Suprapubic skin (tissue), 4 donors: ENCODE data around the gene REELD1. TPM values are rescaled to one million over a fixed set of nuclear protein-coding genes. Genes with fewer than 3 reads are reported as not detected.

ENCODE experiments used
- DNase-seq, 2 donors: peaks; one replicate each; pipeline ENCODE4 v3.0.0-alpha.2; 2019; ENCODE audit warnings: low spot score in 2 of 2
- H3K27ac ChIP-seq: fragments of 200-600 bp; sonication (generic); one replicate; pipeline ENCODE4 v1.5.1; 2019
- H3K27me3 ChIP-seq: fragments of 200-600 bp; sonication (generic); one replicate; pipeline ENCODE4 v1.5.1; 2019
- H3K36me3 ChIP-seq: fragments of 200-600 bp; sonication (generic); one replicate; pipeline ENCODE4 v1.5.1; 2019
- H3K4me1 ChIP-seq: fragments of 200-600 bp; sonication (generic); one replicate; pipeline ENCODE4 v1.5.1; 2019
- H3K4me3 ChIP-seq: fragments of 200-600 bp; sonication (generic); one replicate; pipeline ENCODE4 v1.5.1; 2019; ENCODE audit warnings: mild to moderate bottlenecking
- H3K9me3 ChIP-seq: fragments of 200-600 bp; sonication (generic); one replicate; pipeline ENCODE4 v1.5.1; 2019
- CTCF ChIP-seq, 2 donors: fragments of 200-600 bp in 1 of 2; fragments of 450-650 bp in 1 of 2; sonication (generic) in 1 of 2; IDR thresholded peaks; one replicate each; pipeline ENCODE4 v1.5.1; 2016 to 2019; ENCODE audit warnings: antibody characterized with exemption in 2 of 2, mild to moderate bottlenecking in 1 of 2, moderate library complexity in 1 of 2
- EP300 ChIP-seq: sonication (generic); formaldehyde crosslinking; IDR thresholded peaks from one replicate; pipeline ENCODE4 v1.6.1; 2017; ENCODE audit warnings: antibody characterized with exemption
- POLR2A ChIP-seq, 2 donors: fragments of 450-650 bp; IDR thresholded peaks; one replicate each; pipeline ENCODE4 v1.6.1; 2017; ENCODE audit warnings: antibody characterized with exemption in 2 of 2, mild to moderate bottlenecking in 2 of 2, moderate library complexity in 2 of 2
- POLR2AphosphoS5 ChIP-seq, 3 donors: sonication (generic); formaldehyde crosslinking; IDR thresholded peaks; one replicate each; pipeline ENCODE4 v1.6.1; 2017; ENCODE audit warnings: antibody characterized with exemption in 3 of 3
- WGBS: methylation state at CpG from one replicate; pipeline ENCODE4 v1.1.5; 2018; 5-methylcytosine and 5-hydroxymethylcytosine counted together
- total RNA-seq, 4 donors: library from RNA; depleted of rRNA; stranded (reverse); fragments of >200 nt; gene quantifications; one replicate each; pipeline ENCODE4 v1.1.0, GENCODE V29; 2016

REELD1 gene
- total RNA-seq, 4 donors from 2014 or later: 2.0 TPM; not detected in 3

- WGBS: 50% methylated on average over 1 of the region's 1 CpG
- H3K4me1 ChIP-seq: no peaks in the 10 kb centered on the region
- no peak for TF ChIP-seq POLR2AphosphoS5 (IDR thresholded peaks at IDR 0.05)
- TF ChIP-seq POLR2A (IDR thresholded peaks at IDR 0.05): no peak
- no peak for TF ChIP-seq CTCF (IDR thresholded peaks at IDR 0.05)
- no peak for TF ChIP-seq EP300
- H3K9me3 ChIP-seq: no peaks in the 10 kb centered on the region
- no peak overlapping the region for H3K27ac ChIP-seq
- no peak overlapping the region for H3K4me3 ChIP-seq
- no peaks in the 10 kb centered on the region for H3K27me3 ChIP-seq
- DNase-seq: no peak
- no peaks in the 10 kb centered on the region for H3K36me3 ChIP-seq
These were observed 42.0 kb downstream of the REELD1 start for GRCh38 chr4:146256328-146256727.

GRCh38 chr4:146257511-146257910, 43.2 kb downstream of the REELD1 start:
- no peaks in the 10 kb centered on the region for H3K9me3 ChIP-seq
- TF ChIP-seq POLR2AphosphoS5 (IDR thresholded peaks at IDR 0.05) (no peak), EP300 (no peak), POLR2A (IDR thresholded peaks at IDR 0.05) (no peak), CTCF (IDR thresholded peaks at IDR 0.05) (no peak)
- H3K36me3 ChIP-seq: no peaks in the 10 kb centered on the region
- DNase-seq: no peak
- no peaks in the 10 kb centered on the region for H3K4me1 ChIP-seq
- no peak overlapping the region for H3K27ac ChIP-seq
- no peak overlapping the region for H3K4me3 ChIP-seq
- H3K27me3 ChIP-seq: no peaks in the 10 kb centered on the region
- 93% methylated on average over 1 of the region's 1 CpG for WGBS

- Histone ChIP-seq H3K4me3 (no peak overlapping the region), H3K9me3 (no peaks in the 10 kb centered on the region), H3K27ac (no peak overlapping the region), H3K4me1 (no peaks in the 10 kb centered on the region), H3K36me3 (no peaks in the 10 kb centered on the region), H3K27me3 (no peaks in the 10 kb centered on the region)
- no peak for DNase-seq
- 96% methylated on average over 4 of the region's 4 CpGs for WGBS
- TF ChIP-seq EP300: no peak
- TF ChIP-seq POLR2AphosphoS5 (IDR thresholded peaks at IDR 0.05): no peak
- no peak for TF ChIP-seq CTCF (IDR thresholded peaks at IDR 0.05)
- TF ChIP-seq POLR2A (IDR thresholded peaks at IDR 0.05): no peak
These were observed 46.2 kb downstream of the REELD1 start for GRCh38 chr4:146260521-146260920.

GRCh38 chr4:146261041-146261440, 46.7 kb downstream of the REELD1 start:
- TF ChIP-seq POLR2A (IDR thresholded peaks at IDR 0.05): no peak
- no peak for TF ChIP-seq EP300
- TF ChIP-seq POLR2AphosphoS5 (IDR thresholded peaks at IDR 0.05): no peak
- no peak for TF ChIP-seq CTCF (IDR thresholded peaks at IDR 0.05)
- Histone ChIP-seq H3K4me3 (no peak overlapping the region), H3K4me1 (no peaks in the 10 kb centered on the region), H3K36me3 (no peaks in the 10 kb centered on the region), H3K9me3 (no peaks in the 10 kb centered on the region), H3K27ac (no peak overlapping the region), H3K27me3 (no peaks in the 10 kb centered on the region)
- WGBS: 87% methylated on average over 2 of the region's 2 CpGs
- no peak for DNase-seq

- no peak overlapping the region for H3K27ac ChIP-seq
- no peak for TF ChIP-seq EP300
- no peak for TF ChIP-seq POLR2A (IDR thresholded peaks at IDR 0.05)
- no peak for TF ChIP-seq POLR2AphosphoS5 (IDR thresholded peaks at IDR 0.05)
- TF ChIP-seq CTCF (IDR thresholded peaks at IDR 0.05): no peak
- H3K4me1 ChIP-seq: no peaks in the 10 kb centered on the region
- H3K4me3 ChIP-seq: no peak overlapping the region
- no peaks in the 10 kb centered on the region for H3K36me3 ChIP-seq
- no peaks in the 10 kb centered on the region for H3K9me3 ChIP-seq
- DNase-seq: no peak
- no peaks in the 10 kb centered on the region for H3K27me3 ChIP-seq
These were observed 49.5 kb downstream of the REELD1 start for GRCh38 chr4:146263793-146264192.
